Right renal cortex interstitium (tissue), 3 donors: Measurements from ENCODE around the gene HSPB2. TPM values are rescaled to one million over a fixed set of nuclear protein-coding genes. Genes with fewer than 3 reads are reported as not detected.

ENCODE experiments used
- polyA plus RNA-seq, 3 donors: library from polyadenylated mRNA; unstranded; fragments of 120-200 nt; gene quantifications; one replicate each; pipeline ENCODE4 v1.2.1, GENCODE V29; 2013; ENCODE audit not compliant: insufficient read length in 3 of 3

HSPB2 gene
- polyA plus RNA-seq, 3 donors, result 1.2 to 1.6 (median 1.2) TPM

Other genes starting within 250 kb of the HSPB2 start
- gene PPP2R1B, start 146.3 kb upstream of the HSPB2 start, polyA plus RNA-seq, result 10 to 100 TPM; 20.2 to 22.4 (median 21.7) TPM
- gene ALG9, start 41.2 kb upstream of the HSPB2 start, polyA plus RNA-seq, result 10 to 100 TPM; 40.8 to 41.7 (median 41.2) TPM
- gene FDXACB1, start 33.6 kb upstream of the HSPB2 start, polyA plus RNA-seq, result 1 to 10 TPM; 5.8 to 6.0 (median 6.0) TPM
- 10 to 100 TPM; 57.4 to 59.3 (median 59.0) TPM for gene CFAP68, start 33.2 kb upstream of the HSPB2 start, polyA plus RNA-seq
- gene CRYAB, start 964 bp upstream of the HSPB2 start, polyA plus RNA-seq, result 10 to 100 TPM; 52.8 to 63.8 (median 58.6) TPM
- gene C11orf52, start 6.2 kb downstream of the HSPB2 start, polyA plus RNA-seq, result 10 to 100 TPM; 12.4 to 13.7 (median 12.8) TPM
- gene DIXDC1, start 24.6 kb downstream of the HSPB2 start, polyA plus RNA-seq, result 10 to 100 TPM; 18.8 to 22.2 (median 21.1) TPM
- gene DLAT, start 112.7 kb downstream of the HSPB2 start, polyA plus RNA-seq, result 10 to 100 TPM; 51.7 to 57.5 (median 52.8) TPM
- 10 to 100 TPM in 2 of 3 donors, 1 to 10 TPM in 1; 9.7 to 11.8 (median 10.8) TPM for gene PIH1D2, start 161.3 kb downstream of the HSPB2 start, polyA plus RNA-seq
- gene NKAPD1, start 161.6 kb downstream of the HSPB2 start, polyA plus RNA-seq, result 10 to 100 TPM; 59.2 to 69.5 (median 60.9) TPM
- 10 to 100 TPM; 73.5 to 88.0 (median 83.7) TPM for gene TIMM8B, start 174.0 kb downstream of the HSPB2 start, polyA plus RNA-seq
- 100 to 1,000 TPM; 195 to 225 (median 199) TPM for gene SDHD, start 174.1 kb downstream of the HSPB2 start, polyA plus RNA-seq